Tibial artery (tissue), 4 donors: ENCODE results near the gene LPAR5.
A peak's percentile ranks its signal among the peaks of the same experiment; 100 is the strongest.
"Not testable (repeated sequence)": the region's sequence is repeated elsewhere in the genome, so short reads cannot be mapped to it uniquely, and the experiment has no call there.

Experiments used
- DNase-seq, 2 donors: peaks; one replicate each; pipeline ENCODE4 v3.0.0-alpha.2; 2019
- H3K27ac ChIP-seq, 2 donors: fragments of 200-600 bp; sonication (generic) in 1 of 2; 1 replicate in 1 of 2; 2 replicates in 1 of 2; pipeline ENCODE4 v1.5.1; 2018 to 2019; ENCODE audit warnings: mild to moderate bottlenecking in 1 of 2
- H3K27me3 ChIP-seq, 2 donors: fragments of 200-600 bp; sonication (generic) in 1 of 2; one replicate each; pipeline versions ENCODE4 v1.5.1 to v1.6.0; 2016 to 2019
- H3K36me3 ChIP-seq, 3 donors: fragments of 200-600 bp; sonication (generic) in 2 of 3; one replicate each; pipeline ENCODE4 v1.5.1; 2016 to 2019; ENCODE audit warnings: mild to moderate bottlenecking in 2 of 3
- H3K4me1 ChIP-seq, 4 donors: fragments of 200-600 bp; sonication (generic) in 2 of 4; 1 replicate in 3 of 4; 2 replicates in 1 of 4; pipeline ENCODE4 v1.5.1; 2016 to 2019
- H3K4me3 ChIP-seq, 2 donors: fragments of 200-600 bp; sonication (generic) in 1 of 2; 1 replicate in 1 of 2; 2 replicates in 1 of 2; pipeline ENCODE4 v1.5.1; 2018 to 2019; ENCODE audit warnings: mild to moderate bottlenecking in 2 of 2
- H3K9me3 ChIP-seq, 3 donors: fragments of 200-600 bp; sonication (generic) in 1 of 3; one replicate each; pipeline ENCODE4 v1.5.1; 2016 to 2019
- intact Hi-C: fragments of 100-400 bp; cut with DNase I; formaldehyde crosslinking; loops from one replicate; pipeline ENCODE4 v1.15.0; 2023; ENCODE audit warnings: low total_unique reads
- TF ChIP-seq, protein P1 (sequence below), 2 experiments: fragments of 200-600 bp in 1 of 2; fragments of 450-650 bp in 1 of 2; IDR thresholded peaks; one replicate each; pipeline ENCODE4 v1.5.1; 2017 to 2019; ENCODE audit warnings: antibody characterized with exemption in 2 of 2, mild to moderate bottlenecking in 1 of 2, moderate library complexity in 1 of 2

The LPAR5 gene

GRCh38 chr12:6606331-6607131 is 29.2 kb downstream of the LPAR5 start:
- H3K27ac ChIP-seq, result peak overlapping the region; percentile 98 to 100
- H3K27me3 ChIP-seq, result no peaks in the 10 kb centered on the region
- peaks cover 7 to 9% (median 9%) of the 10 kb centered on the region in 3 donors for H3K36me3 ChIP-seq
- peaks cover 4 to 53% (median 45%) of the 10 kb centered on the region in 4 donors for H3K4me1 ChIP-seq
- H3K9me3 ChIP-seq, result no peaks in the 10 kb centered on the region
- H3K4me3 ChIP-seq, result peak overlapping the region; percentile 84 to 100
- DNase-seq, result peak; percentile 80 to 90
- intact Hi-C loops, result no loop called here
- TF ChIP-seq, protein P1, sequence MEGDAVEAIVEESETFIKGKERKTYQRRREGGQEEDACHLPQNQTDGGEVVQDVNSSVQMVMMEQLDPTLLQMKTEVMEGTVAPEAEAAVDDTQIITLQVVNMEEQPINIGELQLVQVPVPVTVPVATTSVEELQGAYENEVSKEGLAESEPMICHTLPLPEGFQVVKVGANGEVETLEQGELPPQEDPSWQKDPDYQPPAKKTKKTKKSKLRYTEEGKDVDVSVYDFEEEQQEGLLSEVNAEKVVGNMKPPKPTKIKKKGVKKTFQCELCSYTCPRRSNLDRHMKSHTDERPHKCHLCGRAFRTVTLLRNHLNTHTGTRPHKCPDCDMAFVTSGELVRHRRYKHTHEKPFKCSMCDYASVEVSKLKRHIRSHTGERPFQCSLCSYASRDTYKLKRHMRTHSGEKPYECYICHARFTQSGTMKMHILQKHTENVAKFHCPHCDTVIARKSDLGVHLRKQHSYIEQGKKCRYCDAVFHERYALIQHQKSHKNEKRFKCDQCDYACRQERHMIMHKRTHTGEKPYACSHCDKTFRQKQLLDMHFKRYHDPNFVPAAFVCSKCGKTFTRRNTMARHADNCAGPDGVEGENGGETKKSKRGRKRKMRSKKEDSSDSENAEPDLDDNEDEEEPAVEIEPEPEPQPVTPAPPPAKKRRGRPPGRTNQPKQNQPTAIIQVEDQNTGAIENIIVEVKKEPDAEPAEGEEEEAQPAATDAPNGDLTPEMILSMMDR (IDR thresholded peaks at IDR 0.05), result no peak

DNA sequence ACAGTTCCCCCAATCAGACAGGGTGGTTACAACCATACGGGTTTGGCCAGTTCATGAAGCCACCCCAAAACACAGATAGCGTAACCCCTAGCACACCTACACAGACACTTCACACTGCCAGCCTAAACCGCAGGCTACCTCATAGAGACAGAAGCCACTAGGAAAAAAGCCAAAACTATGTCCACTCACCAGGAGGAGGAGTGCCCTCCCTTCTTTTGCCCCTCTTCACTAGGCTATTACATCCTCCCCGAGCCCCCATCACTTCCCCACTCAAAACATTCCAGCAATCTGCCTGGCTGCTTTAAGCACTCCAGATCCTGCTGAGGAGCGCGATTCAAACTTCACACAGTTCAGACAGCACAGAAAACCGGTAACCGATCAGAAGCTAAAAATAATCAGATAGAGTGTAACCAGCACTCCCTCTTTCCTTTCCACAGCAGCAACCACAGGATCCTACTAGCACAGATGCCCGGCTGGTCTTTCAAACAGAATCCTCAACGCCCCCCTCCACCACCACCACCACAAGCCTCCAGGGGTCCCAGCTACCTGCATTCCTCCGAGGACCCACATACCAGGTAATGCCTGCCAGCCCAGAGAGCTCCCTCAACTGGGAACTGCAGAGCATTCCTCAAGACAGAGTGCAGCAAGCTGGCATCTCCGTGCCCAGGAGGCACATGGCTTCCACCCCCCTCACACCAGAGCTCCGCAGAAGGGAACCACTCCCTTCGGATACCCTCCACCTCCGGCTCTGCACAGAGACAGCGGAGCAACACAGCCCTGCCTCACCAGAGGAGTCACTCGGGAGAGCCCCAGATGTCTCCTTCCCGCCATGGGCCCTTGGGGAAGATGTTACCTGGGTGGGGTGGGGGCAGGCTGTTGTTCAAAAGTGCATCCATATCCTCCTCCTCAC is 30.1 kb downstream of the LPAR5 start:
- Histone ChIP-seq H3K9me3 (no peaks in the 10 kb centered on the region), H3K4me1 (peaks cover 4 to 48% (median 41%) of the 10 kb centered on the region in 4 donors), H3K27me3 (no peaks in the 10 kb centered on the region), H3K36me3 (peaks cover 16 to 18% (median 17%) of the 10 kb centered on the region in 3 donors), H3K27ac (peak overlapping the region; percentile 98 to 100), H3K4me3 (peak overlapping the region; percentile 84 to 100)
- TF ChIP-seq, protein P1 (IDR thresholded peaks at IDR 0.05), result no peak
- DNase-seq, result peak in 1 of 2 donors; percentile 72
- intact Hi-C loops, result no loop called here

DNA sequence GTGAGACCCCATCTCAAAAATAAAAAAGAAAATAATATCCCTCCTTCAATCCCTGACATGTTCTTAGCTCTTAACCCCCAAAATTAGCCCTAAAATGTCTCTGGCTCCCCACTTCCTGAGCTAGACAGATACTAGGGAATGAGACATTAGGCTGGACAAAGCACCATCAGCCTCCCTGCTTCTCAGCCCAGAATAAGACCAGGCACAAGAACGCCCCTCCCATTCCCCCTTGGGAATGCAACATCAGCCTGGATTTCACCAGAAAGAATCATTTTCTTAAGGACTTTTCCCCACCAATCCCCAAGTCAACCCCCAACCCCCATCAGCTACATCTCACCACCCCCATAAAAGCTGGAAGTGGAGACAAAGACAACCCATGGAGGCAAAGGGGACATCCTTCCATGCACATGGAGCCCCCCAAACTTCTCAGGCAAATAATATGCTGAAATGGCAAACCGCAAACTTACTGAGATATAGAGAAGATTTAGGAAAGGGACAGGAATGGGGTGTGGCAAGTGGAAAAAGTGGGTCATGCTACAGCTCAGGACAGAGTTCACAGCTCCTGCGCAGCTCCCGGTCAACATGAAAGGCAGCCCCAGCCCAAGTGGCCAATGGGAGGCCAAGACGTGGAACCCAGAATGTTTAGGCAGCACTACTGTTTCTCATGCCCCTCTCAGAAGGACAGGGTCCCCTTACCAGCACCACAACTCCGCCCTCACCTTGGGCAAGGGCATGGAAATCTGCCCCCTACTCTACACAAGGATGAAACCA is 31.3 kb downstream of the LPAR5 start:
- TF ChIP-seq, protein P1 (IDR thresholded peaks at IDR 0.05), result no peak
- intact Hi-C loops, result no loop called here
- H3K36me3 ChIP-seq, result peaks cover 28 to 30% (median 30%) of the 10 kb centered on the region in 3 donors
- H3K9me3 ChIP-seq, result no peaks in the 10 kb centered on the region
- H3K27me3 ChIP-seq, result no peaks in the 10 kb centered on the region
- H3K4me3 ChIP-seq, result peak overlapping the region; percentile 84 to 100
- peaks cover 4 to 48% (median 41%) of the 10 kb centered on the region in 4 donors for H3K4me1 ChIP-seq
- peak in 1 of 2 donors; percentile 60 for DNase-seq
- H3K27ac ChIP-seq, result peak overlapping the region; percentile 98 to 100

GRCh38 chr12:6603095-6603567 is 32.6 kb downstream of the LPAR5 start:
- H3K4me3 ChIP-seq, result peak overlapping the region; percentile 22 to 84
- no peaks in the 10 kb centered on the region for H3K27me3 ChIP-seq
- H3K4me1 ChIP-seq, result peaks cover 4 to 46% (median 41%) of the 10 kb centered on the region in 4 donors
- DNase-seq, result peak; percentile 62 to 86
- H3K36me3 ChIP-seq, result peaks cover 41 to 43% (median 43%) of the 10 kb centered on the region in 3 donors
- peak overlapping the region; percentile 98 to 100 for H3K27ac ChIP-seq
- intact Hi-C loops, result no loop called here
- TF ChIP-seq, protein P1 (IDR thresholded peaks at IDR 0.05), result no peak
- no peaks in the 10 kb centered on the region for H3K9me3 ChIP-seq

- Histone ChIP-seq H3K4me1 (peaks cover 4 to 41% (median 39%) of the 10 kb centered on the region in 4 donors), H3K27me3 (no peaks in the 10 kb centered on the region), H3K36me3 (peaks cover 47 to 49% (median 49%) of the 10 kb centered on the region in 3 donors), H3K4me3 (peak overlapping the region in 1 of 2 donors; percentile 84), H3K27ac (peak overlapping the region; percentile 98 to 100), H3K9me3 (no peaks in the 10 kb centered on the region)
- DNase-seq, result no peak
- intact Hi-C loops, result no loop called here
- TF ChIP-seq, protein P1 (IDR thresholded peaks at IDR 0.05), result no peak
These were observed 33.2 kb downstream of the LPAR5 start for GRCh38 chr12:6602526-6602925.

DNA sequence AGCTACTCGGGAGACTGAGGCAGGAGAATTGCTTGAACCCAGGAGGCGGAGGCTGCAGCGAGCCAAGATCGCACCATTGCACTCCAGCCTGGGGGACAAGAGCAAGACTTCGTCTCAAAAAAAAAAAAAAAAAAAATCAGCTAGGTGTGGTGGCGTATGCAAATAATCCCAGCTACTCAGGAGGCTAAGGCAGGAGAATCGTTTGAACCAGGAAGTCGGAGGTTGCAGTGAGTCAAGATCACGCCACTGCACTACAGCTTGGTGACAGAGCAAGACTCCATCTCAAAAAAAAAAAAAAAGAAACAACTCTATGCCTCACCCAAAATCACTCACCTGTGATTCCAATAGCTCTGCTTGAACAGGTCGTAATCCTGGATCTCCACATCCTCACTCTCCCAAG is 40.1 kb downstream of the LPAR5 start:
- H3K27ac ChIP-seq, H3K4me3 ChIP-seq, H3K27me3 ChIP-seq, H3K9me3 ChIP-seq, intact Hi-C loops, DNase-seq, H3K4me1 ChIP-seq: not testable (repeated sequence)
- H3K36me3 ChIP-seq, result peaks cover 99 to 100% (median 100%) of the 10 kb centered on the region in 3 donors
